ENCODE measurements around the gene PDCD10.

GRCh38 chr3:167762296-167762695 is 27.6 kb upstream of the PDCD10 start:
- TF ChIP-seq SUZ12 (IDR thresholded peaks at IDR 0.05) (no peak), NFRKB (IDR thresholded peaks at IDR 0.05) (no peak), BHLHE40 (IDR thresholded peaks at IDR 0.05; ENCODE audit: borderline replicate concordance) (no peak), LEF1 (IDR thresholded peaks at IDR 0.05; ENCODE audit: borderline replicate concordance) (no peak), FOXK2 (IDR thresholded peaks at IDR 0.05) (no peak)

All from HEK293T (cell line).